OCI-LY3 (cell line): Measurements from ENCODE around the gene SMIM29.

Experiments used
- CTCF ChIP-seq: fragments of 200-600, 300-600 bp; sonication (generic); IDR thresholded peaks from 2 replicates; pipeline ENCODE4 v1.5.1; 2014; ENCODE audit warnings: antibody characterized with exemption, low read length, low read depth
- EZH2phosphoT487 ChIP-seq: fragments of 200-600 bp; shearing (Covaris generic); IDR thresholded peaks from 2 replicates; pipeline ENCODE4 v1.6.1; 2018; ENCODE audit warnings: antibody characterized with exemption, mixed run types, low read depth

- no peak for TF ChIP-seq CTCF
- TF ChIP-seq EZH2phosphoT487 = no peak
These were observed 20.9 kb downstream of the SMIM29 start for GRCh38 chr6:34227761-34228421.
